Gastrocnemius medialis (tissue), 4 donors: Measurements from ENCODE around the gene LDLRAP1. TPM values are rescaled to one million over a fixed set of nuclear protein-coding genes. Genes with fewer than 3 reads are reported as not detected.

Source experiments
- ATAC-seq, 2 donors: fragments of 150-250 bp; one replicate each; pipeline ENCODE4 v1.9.1; 2016
- DNase-seq, 2 donors: peaks; one replicate each; pipeline ENCODE4 v3.0.0-alpha.2; 2019
- H3K27ac ChIP-seq, 4 donors: fragments of 200-600 bp; sonication (generic); 1 replicate in 1 of 4; 2 replicates in 3 of 4; pipeline ENCODE4 v1.5.1; 2016 to 2018; ENCODE audit warnings: mild to moderate bottlenecking in 2 of 4, moderate library complexity in 1 of 4
- H3K27me3 ChIP-seq, 3 donors: fragments of 200-600 bp; sonication (generic) in 2 of 3; 1 replicate in 1 of 3; 2 replicates in 2 of 3; pipeline versions ENCODE4 v1.5.1 to v1.6.0; 2016 to 2019; ENCODE audit warnings: mild to moderate bottlenecking in 1 of 3, moderate library complexity in 1 of 3
- H3K36me3 ChIP-seq, 2 donors: fragments of 200-600 bp; sonication (generic) in 1 of 2; one replicate each; pipeline ENCODE4 v1.5.1; 2017 to 2018
- H3K4me1 ChIP-seq, 2 donors: fragments of 200-600 bp; sonication (generic) in 1 of 2; one replicate each; pipeline ENCODE4 v1.5.1; 2016 to 2017; ENCODE audit warnings: mild to moderate bottlenecking in 2 of 2
- H3K4me3 ChIP-seq, 4 donors: fragments of 200-600 bp; sonication (generic) in 3 of 4; 1 replicate in 1 of 4; 2 replicates in 3 of 4; pipeline ENCODE4 v1.5.1; 2016 to 2019; ENCODE audit warnings: mild to moderate bottlenecking in 2 of 4
- H3K9me3 ChIP-seq, 3 donors: fragments of 200-600 bp; sonication (generic) in 2 of 3; 1 replicate in 1 of 3; 2 replicates in 2 of 3; pipeline ENCODE4 v1.5.1; 2016 to 2019
- CTCF ChIP-seq, 5 experiments: fragments of 450-650 bp in 3 of 5; fragments of 200-600 bp in 2 of 5; sonication (generic) in 2 of 5; IDR thresholded peaks in 4 of 5; conservative IDR thresholded peaks in 1 of 5; 1 replicate in 4 of 5; 2 replicates in 1 of 5; pipeline ENCODE4 v1.5.1; 2016 to 2019; ENCODE audit warnings: antibody characterized with exemption in 5 of 5, mild to moderate bottlenecking in 3 of 5, moderate library complexity in 3 of 5
- POLR2A ChIP-seq, 2 donors: fragments of 450-650 bp; IDR thresholded peaks; one replicate each; pipeline ENCODE4 v1.6.1; 2017; ENCODE audit warnings: antibody characterized with exemption in 2 of 2, mild to moderate bottlenecking in 2 of 2, moderate library complexity in 2 of 2
- in situ Hi-C, 4 donors: fragments of 200-750 bp; cut with MboI; loops; one replicate each; pipeline versions ENCODE4 v1.15.0 to v1.8.0; 2017; ENCODE audit warnings: low sequenced_read_pairs in 4 of 4
- intact Hi-C: fragments of 100-400 bp; cut with DNase I; formaldehyde crosslinking; loops from one replicate; pipeline ENCODE4 v1.15.1; 2023; ENCODE audit warnings: low total_unique reads
- total RNA-seq, 4 donors: library from RNA; depleted of rRNA; stranded (reverse); fragments of >200 nt; gene quantifications; one replicate each; pipeline versions ENCODE4 v1.1.0 to v1.2.3, GENCODE V29; 2016

The LDLRAP1 gene
- total RNA-seq, 4 donors from 2014 or later, result 10.0 to 17.9 (median 14.2) TPM

- H3K36me3 ChIP-seq, result no peaks in the 10 kb centered on the region
- no peaks in the 10 kb centered on the region for H3K27me3 ChIP-seq
- no peak overlapping the region for H3K4me3 ChIP-seq
- DNase-seq, result no peak
- in situ Hi-C loops, result no loop called here
- TF ChIP-seq CTCF (IDR thresholded peaks at IDR 0.05 in 4 of 5, conservative IDR thresholded peaks at IDR 0.05 in 1 of 5) (no peak), POLR2A (IDR thresholded peaks at IDR 0.05) (no peak)
- no peaks in the 10 kb centered on the region for H3K9me3 ChIP-seq
- no peak overlapping the region for H3K27ac ChIP-seq
- intact Hi-C loops, result no loop called here
- peaks cover 13 to 15% of the 10 kb centered on the region in 2 donors for H3K4me1 ChIP-seq
- ATAC-seq, result no peak
These were observed 37.5 kb downstream of the LDLRAP1 start for GRCh38 chr1:25580927-25581326.

- H3K9me3 ChIP-seq, result no peaks in the 10 kb centered on the region
- in situ Hi-C loops (no loop called here), intact Hi-C loops (no loop called here)
- no peak for ATAC-seq
- H3K27me3 ChIP-seq, result no peaks in the 10 kb centered on the region
- DNase-seq, result no peak
- no peaks in the 10 kb centered on the region for H3K36me3 ChIP-seq
- H3K4me3 ChIP-seq, result no peak overlapping the region
- H3K27ac ChIP-seq, result no peak overlapping the region
- no peak for TF ChIP-seq POLR2A (IDR thresholded peaks at IDR 0.05)
- no peak for TF ChIP-seq CTCF (IDR thresholded peaks at IDR 0.05 in 4 of 5, conservative IDR thresholded peaks at IDR 0.05 in 1 of 5)
- H3K4me1 ChIP-seq, result peaks cover 13 to 15% of the 10 kb centered on the region in 2 donors
These were observed 38.4 kb downstream of the LDLRAP1 start for GRCh38 chr1:25581764-25582163.

- intact Hi-C loops, result no loop called here
- ATAC-seq (peak in 1 of 2 donors; percentile 32), DNase-seq (no peak)
- peaks cover 13 to 15% of the 10 kb centered on the region in 2 donors for H3K4me1 ChIP-seq
- H3K27ac ChIP-seq, result peak overlapping the region in 2 of 4 donors; percentile 4 to 61
- in situ Hi-C loops, result no loop called here
- no peak overlapping the region for H3K4me3 ChIP-seq
- TF ChIP-seq CTCF (IDR thresholded peaks at IDR 0.05 in 4 of 5, conservative IDR thresholded peaks at IDR 0.05 in 1 of 5) (no peak), POLR2A (IDR thresholded peaks at IDR 0.05) (no peak)
- H3K36me3 ChIP-seq, result no peaks in the 10 kb centered on the region
- H3K27me3 ChIP-seq, result no peaks in the 10 kb centered on the region
- no peaks in the 10 kb centered on the region for H3K9me3 ChIP-seq
These were observed 40.3 kb downstream of the LDLRAP1 start for GRCh38 chr1:25583519-25584370.

- in situ Hi-C loops, result no loop called here
- H3K4me3 ChIP-seq, result no peak overlapping the region
These were observed 42.8 kb downstream of the LDLRAP1 start for GRCh38 chr1:25586181-25586588.

More at GRCh38 chr1:25586181-25586588, 42.8 kb downstream of the LDLRAP1 start:
- H3K9me3 ChIP-seq, result no peaks in the 10 kb centered on the region
- no peak for DNase-seq
- H3K27ac ChIP-seq, result no peak overlapping the region
- H3K27me3 ChIP-seq, result no peaks in the 10 kb centered on the region
- H3K4me1 ChIP-seq, result peaks cover 13 to 19% of the 10 kb centered on the region in 2 donors
- H3K36me3 ChIP-seq, result no peaks in the 10 kb centered on the region
- TF ChIP-seq CTCF (IDR thresholded peaks at IDR 0.05 in 4 of 5, conservative IDR thresholded peaks at IDR 0.05 in 1 of 5), result no peak
- intact Hi-C loops, result no loop called here
- no peak for ATAC-seq
